HG03439 (cell line): ENCODE data around the gene RAB5A.
"Not testable (repeated sequence)": the region's sequence is repeated elsewhere in the genome, so short reads cannot be mapped to it uniquely, and the experiment has no call there.

Experiments
- ATAC-seq: cut with Tn5 transposase; IDR thresholded peaks from one replicate; pipeline ENCODE4 v1.9.1; 2021; ENCODE audit warnings: mild to moderate bottlenecking, moderate library complexity; ENCODE audit not compliant: unreplicated experiment

Gene RAB5A

GRCh38 chr3:20023623-20024405, 76.9 kb downstream of the RAB5A start:
- ATAC-seq = no peak

GRCh38 chr3:20027136-20027535, 80.2 kb downstream of the RAB5A start:
- no peak for ATAC-seq

GRCh38 chr3:20028905-20029331, 82.0 kb downstream of the RAB5A start:
- no peak for ATAC-seq

- ATAC-seq = not testable (repeated sequence)
These were observed 85.0 kb downstream of the RAB5A start for GRCh38 chr3:20031939-20032338.
